OCI-M2 (cell line): ENCODE results near the gene CCNB2.
"Not testable (repeated sequence)": the region's sequence is repeated elsewhere in the genome, so short reads cannot be mapped to it uniquely, and the experiment has no call there.

Experiments used
- DNase-seq: peaks from one replicate; lab custom pipeline; 2025; ENCODE audit not compliant: unreplicated experiment; lab: John Stamatoyannopoulos, UW

Gene CCNB2

GRCh38 chr15:59131969-59132562 lies 27.1 kb downstream of the CCNB2 start:
- no peak for DNase-seq

GRCh38 chr15:59133929-59134427 lies 29.0 kb downstream of the CCNB2 start:
- DNase-seq = no peak

GRCh38 chr15:59137566-59137965 lies 32.6 kb downstream of the CCNB2 start:
- no peak for DNase-seq

- no peak for DNase-seq
These were observed 33.3 kb downstream of the CCNB2 start for GRCh38 chr15:59138243-59138642.

- no peak for DNase-seq
These were observed 35.7 kb downstream of the CCNB2 start for GRCh38 chr15:59140422-59141226.

GRCh38 chr15:59143281-59143680 lies 38.3 kb downstream of the CCNB2 start:
- no peak for DNase-seq

- DNase-seq = not testable (repeated sequence)
These were observed 39.6 kb downstream of the CCNB2 start for GRCh38 chr15:59144594-59144993.

- DNase-seq = no peak
These were observed 42.7 kb downstream of the CCNB2 start for GRCh38 chr15:59147666-59148065.

- no peak for DNase-seq
These were observed 43.3 kb downstream of the CCNB2 start for GRCh38 chr15:59148153-59148833.

- DNase-seq = no peak
These were observed 45.2 kb downstream of the CCNB2 start for GRCh38 chr15:59150185-59150584.

GRCh38 chr15:59152694-59153450 lies 47.9 kb downstream of the CCNB2 start:
- DNase-seq = no peak

GRCh38 chr15:59153466-59153865 lies 48.5 kb downstream of the CCNB2 start:
- DNase-seq = no peak

- no peak for DNase-seq
These were observed 49.3 kb downstream of the CCNB2 start for GRCh38 chr15:59154243-59154642.

- no peak for DNase-seq
These were observed 50.5 kb downstream of the CCNB2 start for GRCh38 chr15:59155431-59155830.

GRCh38 chr15:59157396-59157795 lies 52.5 kb downstream of the CCNB2 start:
- DNase-seq = no peak

GRCh38 chr15:59157840-59158700 lies 53.1 kb downstream of the CCNB2 start:
- DNase-seq = no peak

- DNase-seq = no peak
These were observed 53.7 kb downstream of the CCNB2 start for GRCh38 chr15:59158701-59159034.

- no peak for DNase-seq
These were observed 54.3 kb downstream of the CCNB2 start for GRCh38 chr15:59159210-59159609.

GRCh38 chr15:59160880-59161593 lies 56.1 kb downstream of the CCNB2 start:
- no peak for DNase-seq

GRCh38 chr15:59162080-59162479 lies 57.1 kb downstream of the CCNB2 start:
- not testable (repeated sequence) for DNase-seq
